WTC11 (cell line): Measurements from ENCODE around the gene SLC26A8.

Experiments used
- ELF4 ChIP-seq: sonication (generic); formaldehyde crosslinking; IDR thresholded peaks from 2 replicates; pipeline ENCODE4 v1.8.1; 2022; ENCODE audit warnings: low read depth, mild to moderate bottlenecking, moderate library complexity, missing genetic modification reagents
- FOXP1 ChIP-seq: sonication (generic); formaldehyde crosslinking; IDR thresholded peaks from 2 replicates; pipeline ENCODE4 v1.8.0; 2022; ENCODE audit warnings: missing genetic modification reagents, mild to moderate bottlenecking, moderate library complexity, borderline replicate concordance
- TF ChIP-seq, protein P1 (sequence below): fragments of 200-600 bp; IDR thresholded peaks from 2 replicates; pipeline ENCODE4 v1.8.0; 2022; ENCODE audit warnings: antibody characterized with exemption

DNA sequence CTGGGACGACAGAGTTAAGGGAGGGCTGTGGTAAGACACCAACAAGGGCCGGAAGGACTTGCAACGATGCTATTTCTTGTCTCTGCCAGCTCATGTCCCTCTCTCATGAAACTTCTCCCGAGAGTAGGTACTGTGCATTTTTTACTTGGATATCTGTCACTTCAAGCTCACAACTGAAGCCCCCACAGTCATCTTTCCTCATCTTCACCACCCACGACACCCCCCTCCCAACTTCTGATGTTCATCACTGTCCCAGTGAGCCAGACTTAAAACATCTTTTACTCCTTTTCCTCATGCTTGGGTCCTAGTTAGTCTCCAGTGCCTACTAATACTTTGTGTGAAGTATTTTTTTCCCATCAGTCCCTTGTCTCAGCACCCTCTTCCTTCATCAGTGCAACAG is 68.9 kb downstream of the SLC26A8 start:
- TF ChIP-seq, protein P1, sequence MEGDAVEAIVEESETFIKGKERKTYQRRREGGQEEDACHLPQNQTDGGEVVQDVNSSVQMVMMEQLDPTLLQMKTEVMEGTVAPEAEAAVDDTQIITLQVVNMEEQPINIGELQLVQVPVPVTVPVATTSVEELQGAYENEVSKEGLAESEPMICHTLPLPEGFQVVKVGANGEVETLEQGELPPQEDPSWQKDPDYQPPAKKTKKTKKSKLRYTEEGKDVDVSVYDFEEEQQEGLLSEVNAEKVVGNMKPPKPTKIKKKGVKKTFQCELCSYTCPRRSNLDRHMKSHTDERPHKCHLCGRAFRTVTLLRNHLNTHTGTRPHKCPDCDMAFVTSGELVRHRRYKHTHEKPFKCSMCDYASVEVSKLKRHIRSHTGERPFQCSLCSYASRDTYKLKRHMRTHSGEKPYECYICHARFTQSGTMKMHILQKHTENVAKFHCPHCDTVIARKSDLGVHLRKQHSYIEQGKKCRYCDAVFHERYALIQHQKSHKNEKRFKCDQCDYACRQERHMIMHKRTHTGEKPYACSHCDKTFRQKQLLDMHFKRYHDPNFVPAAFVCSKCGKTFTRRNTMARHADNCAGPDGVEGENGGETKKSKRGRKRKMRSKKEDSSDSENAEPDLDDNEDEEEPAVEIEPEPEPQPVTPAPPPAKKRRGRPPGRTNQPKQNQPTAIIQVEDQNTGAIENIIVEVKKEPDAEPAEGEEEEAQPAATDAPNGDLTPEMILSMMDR = no peak
- no peak for TF ChIP-seq ELF4 (CRISPR knock-in tag)
- TF ChIP-seq FOXP1 (CRISPR knock-in tag) = no peak
